Stomach (tissue), 4 donors: ENCODE results near the gene TP53I13.

Experiments used
- CTCF ChIP-seq, 7 experiments: fragments of 450-650 bp in 4 of 7; fragments of 200-600 bp in 3 of 7; sonication (generic) in 3 of 7; IDR thresholded peaks; one replicate each; pipeline ENCODE4 v1.5.1; 2016 to 2019; ENCODE audit warnings: antibody characterized with exemption in 7 of 7, control low read depth in 2 of 7, mild to moderate bottlenecking in 1 of 7
- EP300 ChIP-seq: sonication (generic); formaldehyde crosslinking; IDR thresholded peaks from one replicate; pipeline ENCODE4 v1.6.1; 2017; ENCODE audit warnings: antibody characterized with exemption

DNA sequence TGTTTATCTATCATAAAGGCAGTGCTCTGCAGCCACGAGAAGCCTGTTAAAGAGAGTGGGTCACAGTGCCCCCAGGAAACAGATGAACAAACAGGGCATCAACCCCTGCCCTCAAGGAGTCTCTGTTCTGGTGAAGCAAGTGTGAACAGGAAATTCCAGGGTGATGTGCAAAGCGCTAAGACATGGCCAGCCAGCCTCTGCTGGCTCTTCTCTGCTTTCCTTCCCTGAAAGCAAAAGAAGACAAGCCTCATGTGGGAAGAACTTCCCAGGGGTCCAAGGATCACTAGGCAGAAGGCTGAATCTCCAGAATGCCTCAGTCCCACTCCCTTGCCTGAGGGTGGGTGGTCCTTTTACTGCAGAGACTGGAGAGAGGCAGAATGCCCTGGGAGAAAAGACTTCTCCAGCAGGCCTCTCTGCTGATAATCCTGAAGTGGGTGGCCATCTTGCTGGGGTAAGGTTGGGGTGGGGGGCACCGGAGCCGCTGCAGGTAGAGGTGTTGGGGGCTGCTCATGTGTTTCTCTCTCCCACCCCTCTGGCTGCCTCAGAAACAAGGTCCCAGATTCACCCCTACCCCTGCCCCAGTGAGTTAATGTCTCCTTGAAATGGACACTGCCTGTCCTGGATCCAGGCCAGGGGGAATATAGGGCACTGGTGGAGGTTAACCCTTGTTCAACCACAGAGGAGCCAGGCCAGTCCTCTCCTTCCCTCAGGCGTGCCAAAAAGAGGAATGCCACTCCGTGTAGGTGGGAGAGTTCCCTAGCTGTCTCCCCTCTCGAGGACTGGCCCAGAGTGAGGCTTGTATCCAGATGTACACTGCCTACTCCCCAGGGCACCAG, 26.8 kb downstream of the TP53I13 start:
- TF ChIP-seq CTCF (IDR thresholded peaks at IDR 0.05) (no peak), EP300 (no peak)
